IPS-18c (cell line): ENCODE results near the gene DDX43.

ENCODE experiments used
- H3K4me3 ChIP-seq: 2 replicates; pipeline ENCODE4 v1.7.0; 2013; ENCODE audit warnings: low read depth, mild to moderate bottlenecking, low read length, moderate library complexity; ENCODE audit not compliant: insufficient read depth
- H3K9me3 ChIP-seq: one replicate; pipeline ENCODE4 v1.6.1; 2013; ENCODE audit warnings: mild to moderate bottlenecking, low read length, moderate library complexity; ENCODE audit not compliant: control insufficient read depth, insufficient read depth

Gene DDX43

DNA sequence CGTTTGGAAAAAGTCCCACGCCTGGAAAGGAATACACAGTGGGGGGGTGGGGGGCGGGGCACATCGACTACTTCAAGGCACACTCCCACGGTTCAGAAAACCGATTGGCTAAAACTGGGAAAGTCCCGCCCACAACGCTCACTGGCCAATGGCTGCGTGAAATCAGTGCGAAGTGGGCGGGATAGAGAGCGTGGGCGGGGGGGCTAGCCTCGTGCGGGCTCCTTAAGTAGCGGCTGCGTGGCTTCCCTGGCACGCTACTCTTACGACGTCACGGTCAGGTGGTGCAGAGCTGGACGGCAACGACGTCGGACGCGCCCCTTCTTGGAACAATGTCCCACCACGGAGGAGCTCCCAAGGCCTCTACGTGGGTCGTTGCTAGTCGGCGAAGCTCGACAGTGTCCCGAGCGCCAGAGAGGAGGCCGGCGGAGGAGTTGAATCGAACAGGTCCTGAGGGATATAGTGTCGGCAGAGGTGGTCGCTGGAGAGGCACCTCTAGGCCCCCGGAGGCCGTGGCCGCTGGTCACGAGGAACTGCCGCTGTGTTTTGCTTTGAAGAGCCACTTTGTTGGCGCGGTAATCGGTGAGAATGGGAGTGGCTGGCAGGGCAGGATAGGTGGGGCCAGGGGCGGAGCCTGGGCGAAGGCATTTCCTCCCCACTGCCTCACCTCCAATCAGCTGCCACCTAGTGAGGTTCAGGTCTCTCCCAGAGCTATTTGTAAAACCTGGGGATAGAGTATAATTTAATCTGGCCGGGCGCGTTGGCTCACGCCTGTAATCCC lies at the start of gene DDX43:
Gene DDX43, plus strand, starts transcription at position 252 of the 778 bp plus-strand sequence. Its CDS starts 78 bp downstream, at position 330.
- Histone ChIP-seq H3K4me3 (no peak within 1 kb of the TSS; the same call in 1 of the 2 replicates), H3K9me3 (no peaks in the 10 kb centered on the region)

DNA sequence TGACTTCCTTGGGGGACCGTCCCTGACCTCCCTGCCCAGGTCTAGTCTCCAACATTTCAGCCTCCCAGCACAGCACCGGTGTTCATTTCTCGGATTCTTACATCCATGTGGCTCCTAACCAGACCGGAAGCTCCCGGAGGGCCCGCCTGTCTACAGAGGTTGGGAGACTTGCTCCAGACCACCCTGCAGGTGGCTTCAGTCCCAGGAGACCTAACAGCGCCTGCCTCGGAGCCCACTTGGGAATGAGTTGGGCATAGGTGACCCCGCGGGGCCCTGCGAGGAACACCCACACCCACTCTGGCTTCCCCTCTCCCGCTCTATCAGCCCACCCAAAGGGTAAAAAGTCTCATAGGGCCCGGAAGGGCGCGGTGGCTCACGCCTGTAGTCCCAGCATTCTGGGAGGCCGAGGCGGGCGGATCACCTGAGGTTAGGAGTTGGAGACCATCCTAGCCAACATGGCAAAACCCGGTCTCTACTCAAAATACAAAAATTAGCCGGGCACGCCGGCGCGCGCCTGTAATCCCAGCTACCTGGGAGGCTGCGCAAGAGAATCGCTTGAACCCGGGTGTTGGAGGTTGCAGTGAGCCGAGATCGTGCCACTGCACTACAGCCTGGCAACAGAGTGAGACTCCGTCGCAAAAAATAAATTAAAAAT lies 46.0 kb upstream of the DDX43 start:
- no peak overlapping the region for H3K4me3 ChIP-seq
- H3K9me3 ChIP-seq = no peaks in the 10 kb centered on the region

DNA sequence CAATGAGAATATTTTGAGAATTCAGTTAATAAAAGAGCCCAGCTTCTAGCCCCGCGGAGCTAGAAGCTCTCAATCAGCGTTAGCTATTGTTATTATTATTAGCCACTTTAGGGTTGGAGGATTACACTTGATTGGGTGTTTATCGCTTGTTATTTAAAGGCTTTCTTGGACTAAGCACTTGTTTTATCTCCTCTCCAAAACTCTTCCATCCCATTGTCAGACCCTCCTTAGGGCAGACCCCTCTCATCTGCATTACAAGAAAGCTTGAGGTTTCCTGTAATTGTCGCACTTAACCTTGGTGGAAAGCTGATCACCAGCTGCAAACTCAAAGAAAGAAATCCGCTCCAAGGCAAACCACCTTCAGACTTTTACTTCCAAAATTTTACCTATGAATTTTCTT lies 45.3 kb upstream of the DDX43 start:
- H3K9me3 ChIP-seq = peaks cover 2% of the 10 kb centered on the region
- no peak overlapping the region for H3K4me3 ChIP-seq

DNA sequence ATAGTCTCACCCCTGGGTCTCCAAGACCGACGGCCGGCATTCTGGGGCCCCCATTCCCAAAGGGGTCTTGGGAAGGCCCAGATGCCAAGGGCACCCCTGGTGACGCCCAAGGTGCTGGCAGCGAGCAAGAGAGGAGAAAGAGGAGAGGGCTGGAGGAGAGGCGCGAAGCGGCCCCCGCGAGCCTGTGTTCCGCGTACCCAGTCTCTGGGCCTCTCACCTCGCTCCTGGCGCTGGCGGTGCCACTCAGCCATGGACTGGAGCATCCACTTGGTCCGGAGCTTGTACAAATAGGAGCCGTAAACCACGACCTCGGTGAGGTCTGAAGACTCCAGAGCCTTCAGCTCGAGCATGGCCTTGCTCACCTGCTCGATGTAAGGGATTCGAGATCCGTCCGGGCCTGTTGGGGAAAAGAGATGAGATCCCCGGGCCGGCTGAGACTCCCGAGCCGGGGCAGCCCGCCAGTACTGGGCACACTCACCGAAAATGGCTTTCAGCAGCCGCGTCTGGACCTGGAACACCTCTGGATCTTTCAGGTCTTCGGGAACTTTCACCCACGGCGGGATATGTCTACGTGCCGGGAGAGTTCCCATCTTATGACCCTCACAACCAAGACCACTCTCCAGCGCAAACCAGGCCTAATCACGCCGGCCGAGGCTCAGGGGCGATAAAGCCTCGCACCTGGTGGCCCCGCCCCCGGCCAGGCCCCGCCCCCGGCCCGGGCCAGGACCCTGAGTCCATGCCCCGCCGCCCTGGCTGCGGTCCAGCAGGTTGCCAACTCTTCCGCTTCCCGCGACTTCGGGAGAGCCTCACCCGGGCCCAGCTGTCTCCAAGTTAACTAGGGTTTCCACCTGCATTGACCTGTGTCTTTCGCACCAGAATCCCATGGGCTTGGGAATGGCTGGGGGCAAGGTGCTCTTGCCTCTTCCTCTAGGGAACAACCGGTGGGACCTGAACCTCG lies 40.7 kb upstream of the DDX43 start, which contains the start of gene DPPA5:
Gene DPPA5, minus strand, starts transcription at position 641 of the 958 bp plus-strand sequence. Its CDS starts 51 bp downstream, at position 590.
- Histone ChIP-seq H3K9me3 (peaks cover 2% of the 10 kb centered on the region), H3K4me3 (no peak within 1 kb of the TSS)

DNA sequence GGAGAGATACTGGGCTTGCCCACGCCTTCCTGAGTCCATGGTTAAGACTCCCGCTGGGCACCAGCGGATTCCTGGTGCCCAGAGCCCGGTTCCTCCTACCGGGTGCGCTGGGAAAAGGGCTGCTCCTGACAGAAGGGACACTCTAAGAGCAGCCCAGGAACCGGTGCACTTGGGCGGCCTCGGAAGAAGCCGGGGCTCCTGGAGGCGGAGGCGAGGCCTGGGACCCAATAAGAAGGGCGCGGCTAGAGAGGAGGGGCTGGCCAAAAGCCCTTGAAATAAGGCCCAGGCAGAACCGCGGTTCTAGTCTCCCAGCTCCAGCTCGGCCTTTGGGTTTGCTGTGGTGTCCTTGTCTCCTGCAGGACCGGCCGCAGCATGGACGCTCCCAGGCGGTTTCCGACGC lies 32.3 kb upstream of the DDX43 start, which contains the start of gene KHDC3L:
Gene KHDC3L, plus strand, starts transcription at position 301 of the 400 bp plus-strand sequence. Its CDS starts 72 bp downstream, at position 373.
- Histone ChIP-seq H3K4me3 (no peak within 1 kb of the TSS), H3K9me3 (peaks cover 2% of the 10 kb centered on the region)

DNA sequence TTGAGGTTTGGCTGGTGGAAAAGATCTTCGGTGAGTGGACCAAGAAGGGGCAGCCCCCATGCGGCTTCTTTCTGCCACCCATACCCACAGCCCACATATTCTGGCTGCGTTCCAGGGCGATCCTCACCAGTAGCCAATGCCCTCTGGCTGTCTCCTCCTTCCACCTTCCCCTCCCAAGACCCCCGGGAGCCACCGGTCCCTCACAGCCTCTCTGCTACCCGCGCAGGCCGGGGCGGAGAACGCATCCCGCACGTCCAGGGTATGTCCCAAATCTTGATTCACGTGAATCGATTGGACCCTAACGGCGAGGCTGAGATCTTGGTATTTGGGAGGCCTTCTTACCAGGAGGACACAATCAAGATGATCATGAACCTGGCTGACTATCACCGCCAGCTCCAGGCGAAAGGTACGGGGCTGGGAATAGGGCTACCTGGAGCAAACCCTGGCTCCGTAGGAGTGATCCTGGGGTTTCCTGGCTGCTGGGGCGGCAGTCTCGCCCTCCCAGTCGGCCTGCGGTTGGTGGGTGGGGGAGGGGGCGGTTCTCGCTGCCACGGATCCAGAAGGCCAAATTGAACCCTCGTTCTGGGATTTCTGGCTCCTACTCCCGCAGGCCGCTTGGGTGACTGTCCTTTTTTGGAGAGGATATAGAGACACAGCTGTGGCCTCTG lies 31.6 kb upstream of the DDX43 start:
- Histone ChIP-seq H3K4me3 (no peak overlapping the region), H3K9me3 (peaks cover 2% of the 10 kb centered on the region)

DNA sequence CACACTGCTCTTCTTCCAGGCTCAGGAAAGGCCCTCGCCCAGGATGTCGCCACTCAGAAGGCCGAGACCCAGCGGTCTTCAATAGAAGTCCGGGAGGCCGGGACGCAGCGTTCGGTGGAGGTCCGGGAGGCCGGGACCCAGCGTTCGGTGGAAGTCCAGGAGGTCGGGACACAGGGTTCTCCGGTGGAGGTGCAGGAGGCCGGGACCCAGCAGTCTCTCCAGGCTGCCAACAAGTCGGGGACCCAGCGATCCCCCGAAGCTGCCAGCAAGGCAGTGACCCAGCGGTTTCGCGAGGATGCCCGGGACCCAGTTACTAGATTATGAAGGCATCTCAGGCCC lies 31.1 kb upstream of the DDX43 start:
- no peak overlapping the region for H3K4me3 ChIP-seq
- H3K9me3 ChIP-seq = peaks cover 2% of the 10 kb centered on the region

DNA sequence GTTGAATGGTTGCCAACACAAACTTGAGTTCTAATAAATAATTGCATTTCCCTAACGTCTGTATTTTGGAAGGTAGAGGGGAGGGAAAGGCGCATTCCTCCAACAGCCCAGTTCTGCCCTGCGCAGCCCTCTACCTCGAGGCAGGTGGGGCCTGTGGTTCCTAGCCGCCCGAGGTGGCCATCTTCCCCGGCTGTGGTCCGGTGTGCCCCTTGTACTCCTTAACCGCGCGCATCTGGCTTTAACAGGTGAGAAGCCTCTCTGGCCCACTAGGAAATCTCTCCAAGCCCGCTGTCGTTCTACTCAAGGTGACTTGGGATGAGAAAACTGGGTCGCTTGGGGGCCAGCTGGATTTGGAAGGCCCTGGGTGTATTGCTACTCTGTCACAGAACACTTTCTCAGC lies 30.5 kb upstream of the DDX43 start:
- Histone ChIP-seq H3K9me3 (peaks cover 2% of the 10 kb centered on the region), H3K4me3 (no peak overlapping the region)

DNA sequence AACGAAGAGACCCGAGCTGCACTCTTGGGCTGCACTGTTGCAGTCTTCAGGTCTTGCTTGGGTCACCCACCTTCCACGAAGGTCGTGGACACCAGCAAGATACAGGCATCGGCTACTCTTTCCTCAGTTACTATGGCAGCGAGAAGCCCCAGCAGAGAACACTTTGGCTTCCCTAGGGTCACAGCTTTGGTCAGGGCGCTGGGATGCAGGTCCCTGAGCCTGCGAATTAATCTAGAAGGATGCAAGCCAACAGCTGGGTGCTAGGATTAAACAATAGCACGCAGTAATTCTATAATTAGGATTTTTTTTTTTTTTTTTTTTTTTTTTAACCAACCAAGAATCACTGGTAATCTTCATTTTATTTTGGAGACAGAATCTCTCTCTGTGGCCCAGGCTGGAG lies 30.1 kb upstream of the DDX43 start:
- Histone ChIP-seq H3K9me3 (peaks cover 2% of the 10 kb centered on the region), H3K4me3 (no peak overlapping the region)

DNA sequence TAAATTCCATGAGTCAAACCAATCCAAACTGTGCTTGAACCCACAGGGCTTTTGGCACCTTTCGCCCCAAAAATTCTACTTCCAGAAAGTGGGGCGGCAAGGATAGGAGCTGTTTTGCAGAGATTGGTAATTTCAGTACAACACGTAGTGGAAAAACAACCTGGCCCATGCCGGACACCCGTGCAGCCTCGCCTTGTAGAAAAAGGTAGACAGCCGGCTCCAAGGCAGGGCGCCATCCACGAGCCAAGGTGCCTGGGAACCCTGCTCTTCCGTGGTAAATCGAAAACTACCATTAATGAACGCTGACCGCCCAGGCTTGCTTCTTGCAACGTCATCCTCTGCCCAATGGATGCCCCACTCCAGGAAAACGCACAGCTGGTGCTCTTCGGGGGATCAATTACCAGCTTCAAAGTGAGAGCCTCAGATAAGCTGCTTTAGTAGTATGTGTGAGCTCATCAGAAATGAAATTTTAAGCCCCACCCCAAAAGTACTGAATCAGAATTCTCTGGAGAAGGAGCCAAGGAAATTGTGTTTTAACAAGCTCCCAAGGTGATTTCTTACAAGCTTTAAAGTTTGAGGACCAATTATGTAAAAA lies 26.8 kb upstream of the DDX43 start:
- Histone ChIP-seq H3K9me3 (peaks cover 4% of the 10 kb centered on the region), H3K4me3 (no peak overlapping the region)

DNA sequence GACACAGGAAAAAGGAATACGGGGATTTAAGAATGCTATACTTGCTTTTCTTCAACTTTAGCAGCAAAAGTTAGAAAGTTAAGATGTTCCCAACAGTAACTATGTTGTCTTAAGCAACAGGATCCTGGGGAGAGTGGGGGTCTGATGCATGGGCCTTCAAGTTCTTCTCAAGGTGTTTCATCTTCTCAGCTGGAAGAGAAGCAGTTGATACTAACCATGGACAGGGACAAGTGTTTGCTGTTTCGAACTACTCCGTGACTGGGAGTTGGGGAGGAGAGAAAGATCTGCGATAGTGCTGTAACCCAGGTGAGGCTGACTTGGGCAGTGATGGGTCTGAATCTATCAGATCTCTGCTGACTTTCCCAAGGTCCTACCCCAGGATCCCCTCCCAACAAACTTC lies 26.0 kb upstream of the DDX43 start:
- peaks cover 4% of the 10 kb centered on the region for H3K9me3 ChIP-seq
- no peak overlapping the region for H3K4me3 ChIP-seq

DNA sequence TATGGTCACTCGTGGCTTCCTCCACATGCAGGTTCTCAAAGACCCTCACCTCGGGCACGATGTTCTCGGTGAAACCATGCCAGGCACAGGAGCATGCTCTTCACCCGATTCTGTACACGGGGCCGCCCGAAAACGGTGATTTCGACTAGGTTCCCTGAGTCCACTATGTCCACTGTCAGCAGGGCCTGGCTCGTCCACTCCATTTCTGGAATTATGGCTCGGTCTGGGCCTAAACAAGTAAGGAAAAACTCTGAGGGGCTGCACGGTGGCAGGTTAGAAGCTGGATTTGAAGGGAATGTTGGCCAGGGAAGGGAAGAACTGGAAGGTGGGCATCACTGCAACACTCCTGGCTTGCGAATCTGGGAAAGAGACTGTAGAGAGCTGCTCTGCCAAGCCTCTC lies 25.5 kb upstream of the DDX43 start:
- Histone ChIP-seq H3K9me3 (peaks cover 4% of the 10 kb centered on the region), H3K4me3 (no peak overlapping the region)

DNA sequence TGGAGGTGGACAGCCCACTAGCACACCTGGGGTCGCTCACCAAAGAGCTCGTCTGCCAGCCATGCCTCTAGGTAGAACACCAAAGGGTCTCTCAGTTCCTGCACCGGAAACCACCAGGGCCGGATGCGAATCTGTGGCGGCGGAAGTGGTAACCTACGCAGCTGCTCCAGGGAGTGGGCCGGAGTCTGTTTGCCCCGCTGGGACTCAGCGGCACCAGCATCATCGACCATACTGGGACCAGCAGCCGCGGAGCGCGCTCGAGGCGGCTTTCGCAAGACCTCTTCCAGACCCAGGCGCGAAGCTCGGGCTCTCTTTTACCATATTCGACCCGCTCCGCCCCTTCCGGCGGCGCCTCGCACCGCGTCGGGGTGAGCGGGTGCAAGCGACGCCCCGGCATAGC lies 25.1 kb upstream of the DDX43 start, which contains the start of gene OOEP:
Gene OOEP, minus strand, starts transcription at position 335 of the 400 bp plus-strand sequence. Its CDS starts 105 bp downstream, at position 230.
- Histone ChIP-seq H3K4me3 (no peak within 1 kb of the TSS), H3K9me3 (peaks cover 4% of the 10 kb centered on the region)

DNA sequence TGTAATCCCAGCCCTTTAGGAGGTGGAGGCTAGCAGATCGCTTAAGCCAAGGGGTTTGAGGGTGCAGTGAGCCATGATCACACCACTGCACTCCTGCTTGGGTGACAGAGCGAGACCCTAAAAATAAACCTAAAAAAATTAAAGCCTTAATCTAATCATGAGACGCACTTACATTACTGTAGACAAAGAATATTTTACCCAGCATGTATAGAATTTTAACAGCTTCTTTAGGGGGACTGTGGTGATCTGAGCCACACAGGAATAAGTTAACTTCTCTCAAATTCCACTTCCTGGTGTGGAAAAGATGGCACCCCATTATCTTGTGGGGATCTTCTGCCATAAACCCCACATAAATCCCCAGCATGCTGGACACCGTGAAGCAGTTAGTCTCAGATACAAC lies 22.6 kb upstream of the DDX43 start:
- Histone ChIP-seq H3K9me3 (peaks cover 4% of the 10 kb centered on the region), H3K4me3 (no peak overlapping the region)

DNA sequence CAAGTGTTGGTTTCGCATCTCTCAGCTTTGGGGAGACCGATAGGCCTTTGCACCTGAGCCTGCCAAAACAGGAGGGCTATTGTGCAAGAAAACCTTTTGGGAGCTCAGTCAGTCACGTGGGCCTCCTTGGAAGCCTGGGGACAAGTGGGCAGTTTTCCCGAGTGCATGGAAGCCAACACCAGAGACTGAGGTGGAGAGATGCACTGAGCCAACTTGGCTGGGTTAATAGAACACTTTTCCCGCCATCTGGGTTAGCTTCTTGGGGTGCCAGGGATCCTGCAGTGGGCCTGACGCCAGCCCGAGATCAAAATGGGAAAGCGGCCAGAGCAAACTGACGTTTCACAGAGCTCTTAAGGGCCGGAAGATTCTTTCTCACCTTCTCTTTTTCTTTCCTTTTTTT lies 22.1 kb upstream of the DDX43 start:
- Histone ChIP-seq H3K4me3 (no peak overlapping the region), H3K9me3 (peaks cover 4% of the 10 kb centered on the region)

DNA sequence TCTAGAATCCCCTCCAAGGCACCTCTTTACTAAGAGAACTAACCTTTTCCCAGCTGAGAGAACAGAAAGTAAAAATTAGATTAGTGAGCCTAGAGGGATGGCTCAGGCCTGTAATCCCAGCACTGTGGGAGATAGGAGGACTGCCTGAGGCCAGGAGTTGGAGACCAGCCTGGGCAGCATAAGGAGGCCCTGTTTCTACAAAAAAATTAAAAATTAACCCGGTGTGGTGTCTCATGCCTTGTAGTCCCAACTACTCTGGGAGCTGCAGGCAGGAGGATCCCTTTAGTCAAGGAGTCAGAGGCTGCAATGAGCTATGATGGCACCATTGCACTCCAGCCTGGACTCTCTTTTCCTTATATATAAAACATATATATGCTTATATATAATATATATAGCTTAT lies 19.4 kb upstream of the DDX43 start:
- Histone ChIP-seq H3K9me3 (peaks cover 4% of the 10 kb centered on the region), H3K4me3 (no peak overlapping the region)
